Kidney (tissue), 14 donors: ENCODE results near the gene FN3K. TPM values are rescaled to one million over a fixed set of nuclear protein-coding genes. Genes with fewer than 3 reads are reported as not detected.

ENCODE experiments used
- DNase-seq, 5 donors: peaks; one replicate each; pipeline ENCODE4 v3.0.0-alpha.2; 2013 to 2020
- FAIRE-seq: peaks from 2 replicates; lab custom pipeline; 2012; peaks lifted over from hg19 to GRCh38; lab: Jason Lieb, UNC
- H3K27ac ChIP-seq, 2 donors: one replicate each; pipeline ENCODE4 v1.7.0; 2013; ENCODE audit warnings: low read depth in 2 of 2, low read length in 2 of 2, inconsistent platforms in 1 of 2
- H3K27me3 ChIP-seq: one replicate; pipeline ENCODE4 v1.7.1; 2013; ENCODE audit warnings: low read length, inconsistent platforms; ENCODE audit not compliant: control insufficient read depth, insufficient read depth
- H3K36me3 ChIP-seq, 3 donors: one replicate each; pipeline versions ENCODE4 v1.7.0 to v1.7.1; 2013; ENCODE audit warnings: low read length in 3 of 3, control low read depth in 1 of 3, inconsistent platforms in 1 of 3; ENCODE audit not compliant: insufficient read depth in 3 of 3, control insufficient read depth in 2 of 3
- H3K4me1 ChIP-seq, 3 donors: one replicate each; pipeline versions ENCODE4 v1.7.0 to v1.7.1; 2013; ENCODE audit warnings: low read length in 3 of 3, inconsistent platforms in 1 of 3, low read depth in 1 of 3; ENCODE audit not compliant: control insufficient read depth in 2 of 3, insufficient read depth in 2 of 3
- H3K4me3 ChIP-seq, 3 donors: one replicate each; pipeline versions ENCODE4 v1.7.0 to v1.8.1; 2013; ENCODE audit warnings: low read length in 3 of 3, control low read depth in 1 of 3, inconsistent platforms in 1 of 3
- H3K9ac ChIP-seq, 3 donors: one replicate each; pipeline versions ENCODE4 v1.7.0 to v1.7.1; 2013; ENCODE audit warnings: low read length in 3 of 3, control low read depth in 1 of 3, inconsistent platforms in 1 of 3
- H3K9me3 ChIP-seq, 3 donors: one replicate each; pipeline versions ENCODE4 v1.7.0 to v1.7.1; 2013; ENCODE audit warnings: low read length in 3 of 3, control low read depth in 1 of 3, inconsistent platforms in 1 of 3; ENCODE audit not compliant: control insufficient read depth in 2 of 3, insufficient read depth in 1 of 3
- intact Hi-C: fragments of 100-400 bp; cut with DNase I; formaldehyde crosslinking; loops from one replicate; pipeline ENCODE4 v1.11.1; 2022
- polyA plus RNA-seq: library from polyadenylated mRNA; stranded (reverse); fragments of 350-450 nt; fragmentation: Illumina TruSeq; extraction: RNeasy Lipid Tissue Mini Kit (QIAGEN cat#74804); gene quantifications from one replicate; pipeline ENCODE4 v1.2.3, GENCODE V29; 2014; ENCODE audit warnings: low read depth, low replicate concordance; ENCODE audit not compliant: insufficient read depth
- total RNA-seq: library from RNA; stranded (reverse); fragmentation: NEBNext Ultra II Directional; extraction: Animal tissue kit (Norgen Biotek cat#: 25700); gene quantifications from one replicate; pipeline ENCODE4 v1.2.1, GENCODE V29; 2021
- TF ChIP-seq, protein P1 (sequence below): IDR thresholded peaks from 3 replicates; pipeline ENCODE4 v1.5.1; 2012; ENCODE audit warnings: mild to moderate bottlenecking, moderate library complexity, borderline replicate concordance; ENCODE audit not compliant: insufficient read depth; ENCODE audit errors: extremely low read depth
- donor health status: control.
- donor health status: control.
- donor health status: control.
- donor health status: control.
- donor health status: control.
- donor health status: DM: yes; HTN: yes; CAD: no.
- donor health status: Normal renal cell carcinoma (clear cell type).

FN3K gene
- total and polyA plus RNA-seq, 2 donors from 2014 or later, result 33.3 to 114 TPM

DNA sequence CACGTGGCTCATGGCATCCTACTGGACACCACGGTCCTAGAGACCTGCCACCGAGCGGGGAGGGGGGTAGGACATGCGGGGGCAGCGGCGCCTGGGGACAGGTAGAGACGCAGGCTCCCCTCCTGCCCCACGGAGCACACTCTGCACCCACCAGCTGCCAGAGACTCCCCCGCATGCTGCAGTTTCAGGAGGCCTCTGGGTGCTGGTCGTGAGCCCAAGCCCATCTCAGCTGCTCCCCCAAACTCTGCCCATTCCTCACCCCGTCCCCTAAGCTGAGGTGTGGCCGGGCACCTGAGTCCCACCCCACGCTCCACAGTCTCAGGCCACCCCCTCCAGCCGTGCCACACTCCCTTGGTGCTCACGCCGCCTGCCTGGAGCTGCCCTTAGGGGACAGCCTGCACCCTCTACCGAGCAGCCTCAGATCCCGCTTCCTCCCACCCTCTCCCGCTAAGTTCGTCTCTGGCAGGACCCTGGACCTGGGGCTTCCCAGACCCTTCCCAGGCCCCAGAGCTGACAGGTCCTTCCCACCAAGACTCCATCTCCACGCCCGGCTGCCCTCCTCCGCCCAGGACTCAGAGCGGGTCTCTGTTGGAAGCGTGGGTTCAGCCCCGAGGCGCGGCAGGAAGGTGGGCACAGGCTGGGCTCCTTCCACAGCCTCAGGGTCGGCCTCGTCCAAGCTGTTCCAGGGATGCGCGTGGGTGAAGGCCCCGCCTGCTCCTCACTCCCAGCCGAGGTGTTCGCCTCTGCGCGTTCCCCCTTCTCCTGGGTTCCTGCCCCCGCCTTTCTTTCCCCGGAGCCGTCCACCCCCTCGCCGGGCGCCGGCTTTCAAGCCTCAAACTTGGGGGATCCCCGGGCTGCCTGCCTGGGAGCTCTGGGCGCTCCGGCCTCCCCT lies 38.3 kb upstream of the FN3K start:
- DNase-seq, result peak in 4 of 5 donors; percentile 43 to 72 (median 58)
- no peaks in the 10 kb centered on the region for H3K36me3 ChIP-seq
- H3K9ac ChIP-seq, result peak overlapping the region in 2 of 3 donors; percentile 10 to 62
- TF ChIP-seq, protein P1, sequence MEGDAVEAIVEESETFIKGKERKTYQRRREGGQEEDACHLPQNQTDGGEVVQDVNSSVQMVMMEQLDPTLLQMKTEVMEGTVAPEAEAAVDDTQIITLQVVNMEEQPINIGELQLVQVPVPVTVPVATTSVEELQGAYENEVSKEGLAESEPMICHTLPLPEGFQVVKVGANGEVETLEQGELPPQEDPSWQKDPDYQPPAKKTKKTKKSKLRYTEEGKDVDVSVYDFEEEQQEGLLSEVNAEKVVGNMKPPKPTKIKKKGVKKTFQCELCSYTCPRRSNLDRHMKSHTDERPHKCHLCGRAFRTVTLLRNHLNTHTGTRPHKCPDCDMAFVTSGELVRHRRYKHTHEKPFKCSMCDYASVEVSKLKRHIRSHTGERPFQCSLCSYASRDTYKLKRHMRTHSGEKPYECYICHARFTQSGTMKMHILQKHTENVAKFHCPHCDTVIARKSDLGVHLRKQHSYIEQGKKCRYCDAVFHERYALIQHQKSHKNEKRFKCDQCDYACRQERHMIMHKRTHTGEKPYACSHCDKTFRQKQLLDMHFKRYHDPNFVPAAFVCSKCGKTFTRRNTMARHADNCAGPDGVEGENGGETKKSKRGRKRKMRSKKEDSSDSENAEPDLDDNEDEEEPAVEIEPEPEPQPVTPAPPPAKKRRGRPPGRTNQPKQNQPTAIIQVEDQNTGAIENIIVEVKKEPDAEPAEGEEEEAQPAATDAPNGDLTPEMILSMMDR, result no peak
- FAIRE-seq, result no peak
- intact Hi-C loops, result no loop called here
- peaks cover 0 to 5% (median 0%) of the 10 kb centered on the region in 3 donors for H3K9me3 ChIP-seq
- peak overlapping the region in 1 of 2 donors; percentile 74 for H3K27ac ChIP-seq
- no peaks in the 10 kb centered on the region for H3K27me3 ChIP-seq
- H3K4me1 ChIP-seq, result peaks cover 0 to 18% (median 0%) of the 10 kb centered on the region in 3 donors
- H3K4me3 ChIP-seq, result peak overlapping the region in 2 of 3 donors; percentile 42 to 66

DNA sequence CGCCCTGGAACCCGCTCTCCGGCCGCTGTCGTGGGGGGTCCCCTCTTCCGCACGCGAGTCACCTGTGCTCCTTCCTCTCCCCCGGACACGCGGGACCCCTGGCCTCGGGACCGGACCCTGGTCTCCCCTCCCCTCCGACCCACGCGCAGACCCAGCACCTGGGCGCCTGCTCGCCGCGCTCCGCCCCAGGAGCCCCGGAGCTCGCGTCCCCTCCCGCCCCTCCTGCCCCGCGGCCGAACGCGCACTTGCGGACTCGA lies 37.7 kb upstream of the FN3K start:
- peak overlapping the region in 1 of 3 donors; percentile 58 for H3K9ac ChIP-seq

DNA sequence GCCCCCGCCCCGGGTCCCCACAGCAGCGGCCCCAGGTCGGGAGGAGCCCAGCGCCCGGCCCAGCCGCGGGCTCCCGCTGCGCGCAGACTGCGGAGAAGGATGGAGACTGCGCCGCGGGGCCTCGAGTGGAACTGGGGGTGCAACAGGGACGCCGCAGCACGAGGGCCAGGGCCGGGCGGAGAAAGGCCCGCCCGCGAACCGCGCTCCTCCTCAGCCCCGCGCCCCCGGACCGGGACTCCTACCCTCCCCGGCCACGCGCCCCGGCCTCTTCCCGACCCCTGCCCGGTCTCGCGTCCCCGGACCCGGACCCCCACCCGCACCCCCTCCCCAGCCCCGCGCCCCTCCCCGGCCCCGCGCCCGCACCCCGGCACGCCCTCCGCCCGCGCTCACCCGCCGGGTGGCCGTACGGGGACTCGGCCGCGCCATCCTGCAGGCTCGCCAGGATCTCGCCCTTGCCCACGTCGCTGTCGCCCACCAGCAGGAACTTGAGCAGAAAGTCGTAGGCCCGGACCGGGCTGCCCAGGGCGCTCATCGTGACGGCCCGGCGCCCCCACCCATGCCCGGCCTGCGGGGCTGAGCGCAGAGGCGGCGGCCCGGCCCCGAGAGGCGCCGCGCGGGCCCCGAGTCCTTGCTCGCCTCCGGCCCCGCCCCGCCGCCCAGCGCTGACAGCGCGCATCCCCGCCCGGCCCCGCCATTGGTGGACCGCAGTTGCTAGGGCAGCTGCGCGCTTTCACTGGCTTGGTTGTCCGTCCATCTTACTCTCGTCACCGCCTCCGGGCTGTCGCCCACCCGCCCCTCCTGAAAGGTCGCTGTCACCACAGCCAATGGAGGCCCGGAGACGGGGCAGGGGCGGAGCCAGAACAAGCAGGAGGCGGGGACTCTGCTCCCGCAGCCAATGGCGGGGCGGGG lies 37.1 kb upstream of the FN3K start, which contains the start of gene RAB40B:
Gene RAB40B (minus strand): TSS at position 634 of the 909 bp plus-strand sequence. CDS start 102 bp downstream, at position 532.
- Histone ChIP-seq H3K27ac (peak within 1 kb of the TSS in 1 of 2 donors; percentile 74), H3K9me3 (peaks cover 0 to 5% (median 0%) of the 10 kb centered on the region in 3 donors), H3K27me3 (no peaks in the 10 kb centered on the region), H3K4me1 (peaks cover 0 to 18% (median 0%) of the 10 kb centered on the region in 3 donors), H3K36me3 (no peaks in the 10 kb centered on the region), H3K4me3 (peak within 1 kb of the TSS; percentile 74 to 82 (median 74)), H3K9ac (peak within 1 kb of the TSS in 2 of 3 donors; percentile 58 to 62)
- TF ChIP-seq, protein P1, result no peak
- intact Hi-C loops, result no loop called here
- peak; percentile 99 to 100 (median 99) for DNase-seq
- FAIRE-seq, result no peak

More for the DNA sequence above, 37.7 kb upstream of the FN3K start:
- peak overlapping the region in 1 of 2 donors; percentile 74 for H3K27ac ChIP-seq
- peak overlapping the region in 2 of 3 donors; percentile 42 to 66 for H3K4me3 ChIP-seq
- FAIRE-seq (no peak), DNase-seq (peak in 2 of 5 donors; percentile 69 to 81)
- peaks cover 0 to 5% (median 0%) of the 10 kb centered on the region in 3 donors for H3K9me3 ChIP-seq
- TF ChIP-seq, protein P1, result no peak
- intact Hi-C loops, result no loop called here
- no peaks in the 10 kb centered on the region for H3K27me3 ChIP-seq
- peaks cover 0 to 18% (median 0%) of the 10 kb centered on the region in 3 donors for H3K4me1 ChIP-seq
- no peaks in the 10 kb centered on the region for H3K36me3 ChIP-seq
